HG03558 (cell line): ENCODE data around the gene KIF5C.

Experiments used
- ATAC-seq: cut with Tn5 transposase; IDR thresholded peaks from one replicate; pipeline ENCODE4 v1.9.1; 2021; ENCODE audit warnings: moderate number of reproducible peaks; ENCODE audit not compliant: unreplicated experiment; ENCODE audit errors: extremely low read depth

Gene KIF5C

DNA sequence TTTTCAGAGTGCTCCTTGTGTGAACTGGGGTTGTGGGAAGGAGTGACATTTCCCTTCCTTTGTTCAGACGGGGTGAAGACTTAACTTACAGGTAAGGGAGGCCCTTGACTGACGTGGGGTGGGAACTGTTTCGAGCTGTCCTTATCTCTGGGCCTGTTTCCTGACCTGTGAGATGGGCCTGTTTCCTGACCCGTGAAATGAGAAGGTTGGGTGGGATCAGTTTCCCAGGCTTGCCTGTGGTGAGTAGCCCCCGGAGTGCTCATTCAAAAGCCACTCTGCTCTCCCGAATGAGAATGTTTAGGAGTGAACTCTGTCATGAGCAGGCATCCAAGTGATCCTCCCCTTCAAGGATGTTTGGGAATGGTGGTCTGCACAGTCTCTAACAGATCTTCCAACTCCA, 159.4 kb downstream of the KIF5C start:
- no peak for ATAC-seq

DNA sequence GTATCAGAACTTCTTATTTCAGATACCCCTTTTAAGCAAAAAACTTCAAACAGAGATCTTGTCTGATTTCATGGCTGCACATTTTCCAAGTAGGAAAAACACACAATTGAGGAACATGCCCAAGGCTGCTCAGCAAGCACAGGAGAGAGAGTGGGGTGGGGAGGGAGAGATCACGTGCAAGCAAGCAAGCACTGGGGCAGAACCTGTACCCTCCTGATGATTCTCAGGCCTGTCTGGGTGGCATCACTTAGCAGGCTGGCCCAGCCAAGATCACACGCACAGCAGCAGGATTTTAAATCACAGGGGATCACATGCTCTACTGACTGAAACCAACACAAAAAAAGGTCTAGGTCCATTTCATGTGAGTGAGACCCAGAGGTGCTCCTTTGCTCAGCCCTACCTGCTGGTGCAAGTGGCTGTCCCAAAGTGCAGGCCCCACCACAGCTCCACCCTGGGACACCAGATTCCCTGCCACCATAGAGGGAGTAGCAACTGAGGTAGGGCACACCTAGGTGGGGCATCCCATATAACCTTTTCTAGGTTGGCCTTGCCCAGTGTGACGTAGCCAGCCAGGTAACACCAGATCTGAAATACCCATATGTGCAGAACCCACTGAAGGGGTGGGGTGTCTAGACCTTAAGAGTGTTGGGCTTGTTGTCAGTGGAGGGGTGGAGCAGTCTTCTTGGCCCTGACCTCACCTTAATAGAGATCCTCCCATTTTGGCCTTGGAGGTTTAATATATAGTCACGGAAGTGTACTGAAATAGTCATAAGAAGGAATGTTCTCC, 161.7 kb downstream of the KIF5C start:
- no peak for ATAC-seq

DNA sequence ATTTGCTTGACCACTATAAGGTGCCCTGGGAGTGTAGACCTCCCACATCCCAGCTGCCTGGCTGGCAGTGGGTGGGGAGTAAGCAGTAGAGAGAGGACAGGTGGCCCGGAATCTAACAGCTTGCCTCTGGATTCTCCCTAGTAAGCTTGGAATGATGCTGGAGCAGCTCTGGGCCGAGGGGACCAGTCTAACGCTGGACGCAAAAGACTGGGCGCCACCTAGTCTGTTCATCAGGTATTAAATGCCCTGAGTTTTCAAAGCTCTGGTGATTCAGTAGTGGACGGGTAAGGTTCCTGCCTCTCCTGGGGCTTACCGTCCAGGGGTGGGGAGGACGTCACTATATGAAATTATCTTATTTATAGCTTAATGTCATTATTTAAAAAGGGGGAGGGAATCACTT, 162.8 kb downstream of the KIF5C start:
- no peak for ATAC-seq

DNA sequence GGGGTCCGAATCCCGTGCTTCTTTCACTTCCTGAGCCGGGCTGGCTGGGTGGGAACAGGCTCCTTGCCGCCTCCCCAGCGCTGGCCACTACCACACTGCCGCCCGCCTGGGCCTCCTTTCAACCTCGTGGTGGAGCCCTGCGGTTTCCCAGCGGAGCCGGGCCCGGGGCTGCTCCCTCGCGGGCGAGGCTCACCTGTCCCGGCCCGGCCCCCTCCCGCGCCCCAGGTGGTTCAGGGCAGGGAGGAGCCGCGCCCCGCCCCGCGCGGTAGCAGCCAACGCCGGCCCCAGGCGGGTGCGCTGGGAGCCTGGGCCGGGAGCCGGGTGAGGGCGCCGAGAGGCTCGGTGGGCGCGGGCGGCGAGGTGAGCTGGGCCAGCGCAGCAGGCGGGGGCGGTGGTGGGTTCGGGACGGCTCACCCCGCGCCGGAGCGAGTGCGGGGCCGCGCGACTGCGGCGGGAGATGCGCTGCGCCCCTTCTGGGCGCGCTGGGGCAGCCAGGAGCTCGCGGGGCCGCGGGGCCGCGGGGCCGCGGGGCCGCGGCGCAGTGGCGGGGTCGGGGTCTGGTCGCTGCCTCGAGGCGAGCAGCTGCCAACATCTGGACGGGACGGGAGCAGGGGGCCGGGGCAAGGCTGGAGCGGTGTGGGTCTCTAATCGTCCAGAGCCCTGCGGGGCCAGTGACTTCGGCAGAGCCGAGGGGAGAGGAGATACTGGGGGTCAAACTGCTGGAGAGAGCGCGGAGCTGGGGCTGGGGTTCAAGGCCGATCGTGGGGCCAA, 163.6 kb downstream of the KIF5C start, which contains the start of gene LYPD6B:
TSS of gene LYPD6B (plus strand) at position 258 of the 771 bp plus-strand sequence. CDS start 92,250 bp downstream, outside the sequence.
- no peak for ATAC-seq

DNA sequence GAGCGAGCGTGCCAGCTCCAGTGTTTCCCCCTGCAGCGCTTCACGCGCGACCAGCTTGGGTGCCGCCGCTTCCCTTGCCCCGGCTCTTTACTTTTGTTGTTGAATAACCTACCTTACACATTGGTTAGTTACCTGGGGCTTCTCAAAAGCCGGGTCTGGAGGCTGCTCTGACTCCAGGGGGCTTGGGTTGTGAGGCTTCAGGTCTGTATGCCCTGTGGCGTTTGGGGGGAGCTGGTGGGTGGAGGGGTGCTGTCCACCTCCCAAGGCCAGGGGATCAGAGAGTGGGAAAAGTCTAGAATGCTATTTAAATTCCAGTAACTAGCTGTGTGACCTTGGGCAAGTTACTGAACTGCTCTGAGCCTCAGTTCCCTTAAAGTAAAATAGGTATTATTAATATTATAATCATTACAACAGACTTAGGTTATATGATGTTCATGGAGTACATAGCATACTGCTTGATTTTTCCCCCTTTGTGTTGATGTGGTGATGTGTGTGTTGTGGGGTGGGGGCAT, 164.2 kb downstream of the KIF5C start:
- no peak for ATAC-seq

DNA sequence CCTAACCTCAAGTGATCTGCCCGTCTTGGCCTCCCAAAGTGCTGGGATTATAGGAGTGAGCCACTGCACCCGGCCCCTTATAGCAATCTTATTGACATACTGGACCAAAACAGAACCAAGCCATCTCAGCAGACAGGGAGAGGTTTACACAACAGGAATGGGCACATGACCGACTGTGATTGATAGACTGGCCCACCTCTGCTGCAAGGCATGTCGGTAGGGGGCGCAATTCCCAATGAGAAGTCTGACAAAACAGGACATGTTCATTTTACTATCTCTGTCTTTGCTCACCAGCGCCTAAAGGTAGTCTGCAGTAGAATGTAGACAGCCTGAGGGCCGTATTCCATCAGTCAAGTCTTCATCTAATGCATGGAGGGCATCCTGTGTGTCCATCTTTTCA, 165.4 kb downstream of the KIF5C start:
- ATAC-seq, result no peak

DNA sequence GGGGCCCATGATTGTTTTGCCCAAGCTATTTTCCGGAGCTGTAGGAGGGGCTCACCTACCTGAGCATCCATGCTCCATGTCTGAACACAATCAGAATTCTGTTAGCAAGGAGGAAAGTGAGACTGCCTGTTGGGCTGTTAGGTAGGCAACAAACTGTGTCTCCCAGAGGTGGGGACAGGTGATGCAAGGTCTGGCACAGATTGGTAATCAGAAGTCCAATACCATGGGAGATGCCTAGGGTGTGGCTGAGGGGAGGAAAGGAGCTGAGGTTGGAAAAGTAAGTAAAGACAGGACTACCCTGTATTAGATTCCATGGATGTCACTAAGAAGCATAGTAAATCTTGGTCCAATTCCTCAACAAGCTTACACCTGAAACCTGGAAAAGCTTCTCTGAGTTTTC, 166.5 kb downstream of the KIF5C start:
- ATAC-seq, result no peak

DNA sequence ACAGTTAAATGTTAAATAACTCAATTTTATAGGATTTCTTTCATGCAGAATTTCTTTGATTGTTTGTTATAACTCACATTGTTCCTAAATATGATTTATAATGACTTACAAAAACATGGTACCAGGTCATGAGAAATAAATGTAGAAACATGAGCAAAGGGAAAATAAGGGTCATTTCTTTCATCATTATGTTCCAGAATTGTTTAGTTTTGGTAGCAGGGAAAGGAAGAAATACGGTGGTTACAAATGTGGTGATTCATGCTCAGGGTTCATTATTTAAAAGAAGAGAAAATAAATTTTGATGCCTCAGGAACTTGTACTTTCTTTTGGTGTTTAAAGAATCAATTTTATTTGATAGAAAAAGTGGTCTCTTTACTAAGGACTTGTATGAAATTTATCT, 167.9 kb downstream of the KIF5C start:
- ATAC-seq, result no peak

DNA sequence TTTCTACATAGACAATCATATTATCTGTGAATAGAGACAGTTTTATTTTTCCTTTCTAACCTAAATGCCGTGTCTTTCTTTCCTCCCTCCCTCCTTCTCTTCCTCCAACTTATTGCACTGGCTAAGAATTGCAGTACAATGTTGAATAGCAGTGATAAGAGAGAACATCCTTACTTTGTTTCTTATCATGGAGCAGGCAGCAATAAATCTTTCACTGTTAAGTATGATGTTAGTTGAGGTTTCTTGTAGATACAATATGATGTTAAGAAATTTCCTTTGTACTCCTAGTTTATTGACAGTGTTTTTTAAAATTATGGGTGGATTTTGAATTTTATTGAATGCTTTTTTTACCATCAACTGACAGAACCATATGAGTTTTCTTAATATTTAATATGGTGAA, 169.5 kb downstream of the KIF5C start:
- ATAC-seq, result no peak

DNA sequence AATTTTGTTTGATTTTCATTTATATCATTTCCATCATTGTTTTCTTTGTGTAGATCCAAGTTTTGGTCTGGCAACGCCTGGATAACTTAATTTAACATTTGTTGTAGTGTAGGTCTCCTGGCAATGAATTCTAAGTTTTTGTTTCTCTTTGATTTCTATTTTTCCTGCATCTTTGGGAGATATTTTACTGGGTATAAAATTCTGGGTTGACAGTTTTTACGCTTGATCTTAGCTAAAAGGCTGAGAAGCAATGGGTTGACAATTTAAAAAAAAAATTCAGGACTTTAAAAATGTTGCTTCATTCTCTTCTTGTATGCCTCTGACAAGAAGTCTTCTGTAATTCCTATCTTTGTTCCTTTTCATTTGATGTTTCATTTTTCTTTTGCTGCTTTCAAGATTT, 172.1 kb downstream of the KIF5C start:
- ATAC-seq, result no peak

DNA sequence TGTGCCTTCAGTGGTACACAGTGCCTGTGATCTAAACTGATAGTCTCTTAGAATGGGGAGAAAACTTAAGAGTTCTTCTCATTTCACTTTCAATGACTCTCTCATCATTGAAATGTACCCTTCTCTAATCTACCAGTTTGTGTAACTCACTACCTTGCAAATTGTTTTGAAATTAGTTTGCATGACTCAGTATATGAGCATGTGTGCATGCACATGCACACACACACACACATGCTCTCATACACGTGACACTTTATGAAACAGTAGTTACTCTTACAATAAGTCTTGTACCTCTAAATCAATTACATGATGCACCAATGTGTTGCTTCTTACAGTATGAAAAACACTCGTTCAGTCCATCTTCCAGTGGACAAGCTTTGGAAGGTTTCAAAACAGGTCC, 174.1 kb downstream of the KIF5C start:
- no peak for ATAC-seq

DNA sequence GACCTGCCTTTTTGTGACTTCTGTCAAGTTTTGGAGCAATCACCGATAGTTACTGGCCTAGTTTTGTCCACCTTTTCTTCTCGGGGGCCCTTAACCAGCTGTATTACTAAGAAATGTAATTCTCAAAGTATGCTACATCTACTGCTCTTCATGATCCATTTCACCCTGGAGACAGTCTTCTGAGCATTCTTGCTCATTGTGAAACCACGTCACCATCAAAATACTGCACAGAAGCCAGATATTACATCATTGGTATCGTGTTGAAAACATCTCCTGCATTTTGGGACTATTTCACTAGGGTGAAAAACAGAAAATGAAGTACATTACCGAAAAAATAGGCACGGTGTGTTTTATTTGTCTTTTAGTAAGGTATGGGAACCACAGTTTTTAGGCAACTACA, 175.2 kb downstream of the KIF5C start:
- ATAC-seq, result peak; percentile 80

DNA sequence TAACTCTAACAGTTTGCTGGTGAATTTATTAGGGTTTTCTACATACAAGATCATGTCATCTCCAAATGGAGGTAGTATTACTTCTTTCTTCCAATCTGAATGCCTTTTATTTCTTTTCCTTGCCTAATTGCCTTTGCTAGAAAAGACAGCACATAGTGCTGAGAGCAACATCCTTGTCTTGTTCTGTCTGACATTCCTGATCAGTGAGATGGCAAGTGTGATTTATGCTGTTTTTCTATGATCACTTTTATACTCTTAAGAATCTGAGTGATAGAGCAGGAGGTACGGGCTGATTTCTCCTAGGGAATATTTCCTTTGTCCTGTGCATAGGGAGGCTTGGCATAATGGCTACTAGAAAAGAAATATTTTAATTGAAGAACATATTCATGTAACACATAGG, 180.7 kb downstream of the KIF5C start:
- ATAC-seq, result no peak

DNA sequence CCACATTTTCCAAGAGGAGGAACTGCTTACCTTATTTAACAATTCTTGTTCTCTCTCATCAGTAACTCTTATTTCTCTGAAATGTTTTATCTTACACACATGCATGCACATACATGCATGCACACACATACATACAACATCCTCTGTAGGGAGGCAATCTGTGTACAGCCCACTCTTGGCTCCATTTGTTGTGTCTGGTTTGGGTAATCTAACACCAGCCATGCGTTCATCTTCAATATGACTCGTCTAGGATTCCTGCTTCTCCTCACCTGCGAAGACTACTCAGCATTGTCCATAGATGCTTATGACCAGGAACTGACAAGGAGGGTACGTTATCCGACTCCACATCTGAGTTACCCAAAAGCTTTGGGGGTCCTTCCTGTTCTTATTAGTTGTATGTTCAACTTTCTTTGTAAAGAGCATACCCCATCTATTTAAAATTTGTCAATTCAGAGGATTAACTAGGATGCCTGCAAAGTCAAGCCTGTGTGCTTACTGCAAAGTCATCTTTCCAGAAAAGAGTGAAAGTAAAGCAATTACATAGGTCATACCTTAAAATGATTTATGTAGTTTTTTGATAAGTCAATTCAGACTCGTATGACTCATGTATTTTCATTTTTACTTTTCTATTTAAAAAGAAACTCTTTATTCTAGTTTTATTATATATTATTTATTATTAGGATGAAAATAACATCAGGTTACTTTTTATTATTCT, 181.7 kb downstream of the KIF5C start:
- no peak for ATAC-seq

DNA sequence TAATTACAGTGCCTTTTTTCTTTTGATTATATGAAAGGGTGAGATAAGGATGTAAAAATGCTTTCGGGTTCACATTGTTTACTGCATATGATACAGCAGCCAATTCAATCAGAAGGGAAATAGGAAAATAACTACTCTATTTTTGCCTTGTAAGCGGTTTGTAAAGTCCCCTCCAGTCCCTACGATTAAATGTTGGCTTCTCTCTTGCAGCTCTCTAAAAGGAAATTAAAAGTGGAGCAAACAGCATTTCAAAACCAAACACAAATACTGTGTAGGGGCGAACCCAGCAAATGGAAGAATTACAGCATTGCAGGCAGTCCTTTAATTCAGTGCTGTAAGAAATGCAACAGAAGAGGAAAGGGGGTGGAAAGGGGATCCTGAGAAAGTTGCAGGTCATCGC, 182.4 kb downstream of the KIF5C start:
- no peak for ATAC-seq

DNA sequence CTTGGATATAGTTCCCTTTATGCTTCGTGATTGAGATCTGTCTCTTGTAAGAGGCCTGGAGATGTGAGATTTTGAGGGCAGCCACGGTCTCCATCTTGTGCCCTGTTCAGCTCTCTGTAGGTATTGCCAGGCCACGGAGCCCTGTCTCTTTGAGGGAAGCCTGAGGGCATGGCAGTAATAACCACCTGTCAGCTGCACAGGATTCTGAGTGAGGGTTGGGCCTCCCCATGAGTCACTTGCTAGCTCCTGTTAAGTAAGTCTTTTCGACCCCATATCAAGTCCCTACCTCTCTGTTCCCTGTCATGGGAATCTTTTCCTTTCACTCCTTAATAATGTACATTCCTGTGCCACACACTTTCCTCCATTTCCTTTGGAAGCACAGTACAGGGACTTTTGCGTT, 183.9 kb downstream of the KIF5C start:
- ATAC-seq, result no peak

DNA sequence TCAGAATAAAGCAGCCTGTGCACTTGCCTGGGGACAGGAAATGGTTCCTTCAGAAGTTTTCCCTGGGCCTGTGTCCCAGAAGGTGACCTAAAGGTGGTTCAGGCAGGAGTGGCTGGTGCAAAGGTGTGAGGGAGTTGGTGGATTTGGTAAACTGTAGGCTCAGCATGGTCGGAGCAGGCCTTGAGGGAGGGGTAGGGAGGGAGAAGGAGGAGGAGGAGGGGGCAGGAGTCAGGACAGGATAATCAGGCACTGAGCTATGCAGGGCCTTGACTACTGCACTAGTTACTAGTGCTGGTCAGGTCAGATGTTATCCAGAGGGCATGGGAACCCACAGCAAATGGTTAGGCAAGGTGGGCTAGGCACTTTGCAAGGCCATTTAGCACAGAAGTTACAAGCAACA, 184.8 kb downstream of the KIF5C start:
- ATAC-seq, result no peak

DNA sequence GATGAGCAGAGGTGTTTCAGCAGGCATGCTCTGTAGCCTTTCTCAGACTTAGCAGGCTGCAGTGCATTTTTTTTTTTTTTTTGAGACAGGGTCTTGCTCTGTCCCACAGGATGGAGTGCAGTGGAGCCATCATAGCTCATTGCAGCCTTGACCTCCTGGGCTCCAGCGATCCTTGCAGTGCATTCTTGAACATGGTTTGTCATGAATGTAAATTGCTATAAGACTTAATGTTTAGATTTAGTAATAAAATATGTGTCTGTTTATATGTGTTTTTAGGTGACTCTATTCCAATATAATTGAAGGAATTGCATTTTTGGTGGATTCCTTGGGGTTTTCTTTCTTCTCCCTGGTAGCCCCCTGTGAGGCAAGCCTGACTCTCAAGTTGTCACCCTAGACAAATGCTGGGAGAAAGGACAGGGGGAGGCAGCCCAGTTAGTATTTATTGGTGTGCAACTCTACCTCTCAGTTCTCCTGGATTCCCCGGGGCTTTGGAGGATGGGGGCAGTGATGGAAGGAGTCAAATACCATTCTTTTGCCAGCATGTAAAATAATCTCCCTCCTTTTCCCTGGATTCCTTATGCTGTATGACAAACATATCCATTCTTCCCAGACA, 186.2 kb downstream of the KIF5C start:
- no peak for ATAC-seq

DNA sequence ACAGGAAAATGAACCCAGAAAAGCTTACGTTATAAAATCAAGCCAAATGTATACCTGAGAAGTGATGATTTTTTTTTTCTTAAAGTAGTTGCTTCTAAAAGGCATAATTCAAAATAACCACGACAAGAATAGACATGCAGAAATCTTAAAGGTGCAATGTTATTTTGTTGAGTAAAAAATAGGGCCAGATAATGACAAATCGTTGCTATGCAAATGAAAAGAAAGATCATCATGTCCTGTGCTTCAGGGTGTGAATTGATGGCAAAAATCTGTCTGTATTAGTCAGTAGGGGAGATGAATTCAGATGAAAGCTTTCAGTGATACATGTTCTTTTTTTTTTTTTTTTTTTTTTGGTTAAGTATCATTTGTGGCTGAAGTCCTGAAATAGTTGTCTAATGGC, 187.5 kb downstream of the KIF5C start:
- ATAC-seq, result no peak

DNA sequence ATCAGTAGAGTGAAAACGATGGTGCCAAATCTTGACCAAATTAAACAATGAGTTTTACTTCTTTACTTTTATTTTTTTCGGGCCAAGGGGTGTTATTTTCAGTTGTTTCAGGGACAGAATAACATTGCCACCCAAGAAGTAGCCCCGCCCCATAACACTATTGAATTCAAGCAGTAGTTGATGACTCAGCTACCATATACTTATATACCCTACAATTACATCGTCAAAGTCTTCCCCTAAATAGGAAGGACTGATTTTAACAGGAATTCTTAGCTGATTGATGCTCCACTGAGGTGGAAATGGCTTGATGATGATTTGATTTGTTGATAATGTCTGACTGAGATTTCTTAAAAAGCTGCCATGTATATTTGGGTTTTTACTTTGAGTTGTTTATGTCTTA, 188.2 kb downstream of the KIF5C start:
- no peak for ATAC-seq
